Activated CD8-positive, alpha-beta memory T cell treated with anti-CD3 and anti-CD28 coated beads, Interleukin-2, amount 50 U/mL, for 4 hours (primary cell): ENCODE results near the gene KCND3.

ENCODE experiments used
- DNase-seq: peaks from one replicate; pipeline ENCODE4 v3.0.0-alpha.2; 2020

The KCND3 gene

GRCh38 chr1:111908011-111908621 is 81.4 kb downstream of the KCND3 start:
- no peak for DNase-seq

DNA sequence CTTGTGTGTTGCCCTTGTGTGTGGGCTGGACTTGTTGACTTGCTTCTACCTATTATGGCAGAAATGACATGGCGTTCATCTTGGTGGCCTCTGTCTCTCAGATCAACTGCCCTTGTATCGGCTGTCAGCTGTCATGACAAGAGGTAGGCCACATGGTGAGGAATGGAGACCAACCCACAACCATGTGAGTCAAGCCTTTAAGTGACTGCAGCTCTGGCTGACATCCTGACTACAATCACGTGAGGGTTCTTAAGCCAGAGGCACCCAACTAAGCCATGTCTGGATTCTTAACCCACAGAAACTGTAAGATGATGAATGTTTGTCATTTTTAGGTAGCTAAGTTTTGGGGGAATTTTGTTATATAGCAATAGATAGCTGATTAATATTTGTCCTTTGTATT is 82.1 kb downstream of the KCND3 start:
- no peak for DNase-seq

GRCh38 chr1:111906816-111907215 is 82.7 kb downstream of the KCND3 start:
- no peak for DNase-seq

GRCh38 chr1:111906111-111906510 is 83.4 kb downstream of the KCND3 start:
- DNase-seq = no peak

DNA sequence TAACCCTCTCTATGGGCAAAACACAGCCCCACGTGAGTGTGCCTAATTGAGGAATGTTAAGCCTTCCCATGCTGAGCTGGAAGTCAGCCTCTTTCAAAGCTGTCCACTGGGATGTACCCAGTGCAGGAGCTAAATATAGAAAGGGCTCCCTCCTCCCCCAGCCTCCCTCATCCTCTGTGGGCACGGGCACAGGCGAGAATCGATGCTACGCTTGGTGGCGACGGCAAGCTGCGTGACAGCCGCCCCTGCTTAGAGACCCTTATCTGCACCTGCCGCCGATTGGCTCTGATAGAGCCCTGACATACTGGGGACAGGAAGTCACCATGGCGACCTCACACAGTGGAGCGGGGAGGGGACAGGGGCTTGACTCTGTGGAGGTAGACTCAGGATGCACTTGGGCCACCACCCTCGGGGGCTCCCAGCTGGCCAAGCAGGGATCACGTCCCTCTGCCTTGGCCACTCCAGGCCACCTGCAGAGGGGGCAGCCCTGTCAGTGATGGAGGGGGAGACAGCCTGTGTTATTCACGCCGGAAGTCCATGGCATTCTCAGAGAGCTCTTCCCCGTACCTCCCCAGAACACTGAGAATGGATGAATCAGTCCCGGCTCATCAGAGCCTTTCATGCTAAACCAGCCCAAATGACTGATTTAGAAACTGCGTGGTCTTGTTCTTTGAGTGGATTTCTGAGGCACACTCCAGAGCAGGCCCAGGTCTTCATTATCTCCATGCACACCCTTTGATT is 84.8 kb downstream of the KCND3 start:
- DNase-seq = no peak

- no peak for DNase-seq
Observed at GRCh38 chr1:111903871-111904449, 85.5 kb downstream of the KCND3 start.

DNA sequence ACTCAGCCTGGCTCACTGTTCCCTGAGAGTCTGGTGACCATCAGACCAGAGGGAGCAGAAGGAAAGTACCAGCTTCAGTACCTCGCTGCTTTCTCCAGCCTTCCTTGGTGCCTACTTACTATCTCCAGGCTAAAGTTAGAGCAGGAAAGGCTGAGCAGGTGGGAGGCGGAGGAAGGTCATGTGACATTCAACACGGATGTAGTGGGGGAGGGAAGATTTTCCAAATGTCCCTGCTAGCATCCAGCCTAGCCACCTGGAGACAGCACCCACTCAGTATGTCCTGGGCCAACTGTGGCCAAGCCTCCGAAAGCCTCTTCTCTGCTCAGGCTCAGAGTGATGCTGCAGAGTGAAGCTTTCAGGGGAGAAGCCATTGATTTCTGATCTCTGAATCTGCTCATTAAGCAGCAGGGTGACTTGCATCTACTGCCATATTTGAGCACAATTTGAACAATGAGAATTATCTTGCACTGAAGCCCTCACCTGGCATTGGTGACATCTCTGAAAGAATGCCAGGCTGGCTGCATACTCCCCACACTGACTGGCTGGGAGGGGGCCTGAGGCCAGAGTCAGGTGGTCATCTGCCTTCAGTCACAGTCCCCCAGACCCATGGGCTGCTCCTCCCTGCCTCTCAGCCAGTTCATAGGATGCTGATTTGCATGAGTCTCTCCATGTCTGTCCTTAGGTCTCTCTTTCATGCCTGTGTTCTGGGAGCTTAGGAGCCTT is 86.2 kb downstream of the KCND3 start:
- DNase-seq = no peak

GRCh38 chr1:111895469-111895868 is 94.0 kb downstream of the KCND3 start:
- DNase-seq = no peak

DNA sequence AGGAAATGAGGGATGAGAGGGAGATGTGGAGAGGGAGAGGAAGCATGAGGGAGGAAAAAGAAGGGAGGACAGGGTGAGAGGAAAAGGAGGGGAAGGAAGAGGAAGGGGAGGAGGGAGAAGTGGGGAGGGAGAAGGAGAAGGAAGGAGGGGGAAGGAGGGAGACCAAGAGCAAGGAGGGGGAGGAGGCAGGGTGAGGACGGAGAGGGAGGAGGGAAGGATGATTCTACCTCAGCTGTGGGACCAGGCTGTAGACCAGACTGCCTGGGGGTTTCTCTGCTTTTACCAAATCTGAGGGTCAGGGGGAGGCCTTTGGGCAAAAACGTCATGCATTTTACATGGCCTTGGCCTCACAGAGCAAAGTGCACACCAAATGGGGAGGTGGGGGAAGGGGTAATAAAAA is 94.5 kb downstream of the KCND3 start:
- DNase-seq = no peak

DNA sequence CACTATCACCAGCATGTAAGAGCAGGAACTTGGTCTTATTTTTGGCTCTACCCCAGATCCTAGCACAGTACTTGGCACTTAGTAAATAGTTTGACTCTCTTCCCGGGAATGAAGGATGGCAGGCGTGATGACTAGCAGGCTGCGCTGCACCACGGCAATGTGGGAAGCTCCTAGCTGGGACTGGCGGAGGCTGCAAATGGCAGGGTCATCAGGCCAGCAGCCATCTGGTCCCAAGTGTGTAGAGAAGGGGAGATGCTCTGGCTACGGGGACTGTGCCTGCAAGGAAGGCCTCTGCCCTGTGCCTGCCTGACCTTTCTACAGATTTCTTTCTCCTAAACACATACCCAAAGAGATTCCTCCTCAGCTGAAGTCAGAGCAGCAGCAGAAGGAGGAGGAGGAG is 95.0 kb downstream of the KCND3 start:
- no peak for DNase-seq

DNA sequence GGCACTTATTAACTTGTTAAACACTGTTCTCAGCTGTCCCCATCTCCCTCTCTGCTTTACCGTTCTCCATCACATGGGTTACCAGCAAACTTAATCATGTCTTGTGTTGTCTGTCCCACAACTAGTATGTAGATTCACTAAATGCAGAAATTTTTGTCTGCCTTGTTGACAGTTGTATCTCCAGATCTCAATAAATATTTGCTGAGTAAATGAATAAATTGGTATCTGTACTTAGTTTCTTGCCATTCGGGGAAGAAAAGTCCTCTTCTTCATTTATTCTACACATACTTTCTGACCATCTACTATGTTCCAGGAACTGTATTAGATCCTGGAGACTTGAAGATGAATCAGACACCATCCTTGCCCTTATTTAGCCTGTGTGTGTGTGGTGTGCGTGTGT is 97.9 kb downstream of the KCND3 start:
- no peak for DNase-seq

GRCh38 chr1:111888740-111889376 is 100.6 kb downstream of the KCND3 start:
- DNase-seq = no peak

DNA sequence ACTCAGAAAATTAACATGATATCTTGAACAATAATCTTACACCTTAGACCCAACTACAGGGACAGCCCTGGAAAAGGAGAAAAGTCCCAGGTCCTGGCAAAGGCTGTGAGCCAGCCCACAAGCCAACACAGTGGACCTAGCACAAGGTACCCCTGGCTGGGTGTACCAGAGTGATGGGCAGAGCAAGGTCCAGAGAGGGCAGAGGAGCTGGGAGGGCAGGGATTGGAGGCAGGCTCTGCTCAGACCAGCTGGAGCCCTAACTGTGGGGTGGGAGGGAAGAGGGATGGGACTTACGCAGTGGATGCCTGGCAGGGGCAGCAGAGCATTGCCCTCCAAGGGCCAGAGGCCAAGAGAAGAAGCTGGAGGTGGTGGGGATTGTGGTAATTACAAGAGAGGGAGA is 101.6 kb downstream of the KCND3 start:
- DNase-seq = no peak

- DNase-seq = no peak
Observed at GRCh38 chr1:111887385-111887784, 102.1 kb downstream of the KCND3 start.

DNA sequence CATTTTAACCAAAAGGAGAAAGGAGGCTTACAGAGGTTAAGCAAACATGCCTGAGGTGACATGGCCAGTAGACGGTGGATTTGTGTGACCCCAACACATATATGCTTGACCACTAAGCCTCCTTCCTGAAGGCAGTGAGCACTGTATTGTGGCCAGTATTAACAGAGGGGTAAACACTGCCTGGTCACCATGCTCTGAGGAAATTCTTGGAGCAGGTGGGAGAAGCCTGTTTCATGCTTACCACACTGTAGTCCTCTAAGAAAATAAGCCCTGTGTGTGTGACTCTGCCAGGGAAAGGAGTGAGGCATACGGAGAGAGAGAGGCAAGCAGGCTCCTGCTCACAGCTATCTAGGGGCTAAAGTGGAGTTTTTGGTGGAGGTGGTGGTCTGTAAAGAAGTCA is 102.7 kb downstream of the KCND3 start:
- DNase-seq = no peak

DNA sequence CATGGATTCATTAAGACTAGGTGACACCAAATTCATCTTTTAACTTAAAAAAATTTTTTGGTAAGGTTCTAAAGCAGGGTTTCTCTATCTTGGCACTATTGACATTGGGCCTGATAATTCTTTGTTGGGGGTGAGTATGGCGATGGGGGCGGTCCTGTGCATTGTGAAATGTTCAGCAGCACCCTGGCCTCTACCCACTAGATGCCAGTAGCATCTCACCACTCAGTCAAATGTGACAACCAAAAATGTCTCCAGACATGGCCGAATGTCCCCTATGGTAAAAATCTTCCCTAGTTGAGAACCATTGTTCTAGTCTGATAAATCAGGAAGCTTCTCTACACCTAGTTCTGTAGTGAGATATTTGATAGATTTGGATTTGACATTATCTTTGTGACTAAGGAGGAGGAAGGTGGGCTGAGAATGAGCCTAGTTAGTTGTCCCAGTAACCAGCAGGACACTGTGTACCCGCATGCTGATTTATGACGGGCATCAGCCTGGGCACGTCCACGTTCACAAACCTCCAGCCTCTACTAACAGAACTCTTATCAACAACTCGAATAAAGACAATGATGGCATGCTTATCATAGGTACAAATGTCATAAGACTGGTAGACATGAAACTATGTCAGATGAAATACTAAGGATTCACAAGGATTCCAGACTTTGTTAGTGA is 104.6 kb downstream of the KCND3 start:
- no peak for DNase-seq

GRCh38 chr1:111882986-111883560 is 106.4 kb downstream of the KCND3 start:
- DNase-seq = no peak

GRCh38 chr1:111882559-111882958 is 106.9 kb downstream of the KCND3 start:
- DNase-seq = no peak

DNA sequence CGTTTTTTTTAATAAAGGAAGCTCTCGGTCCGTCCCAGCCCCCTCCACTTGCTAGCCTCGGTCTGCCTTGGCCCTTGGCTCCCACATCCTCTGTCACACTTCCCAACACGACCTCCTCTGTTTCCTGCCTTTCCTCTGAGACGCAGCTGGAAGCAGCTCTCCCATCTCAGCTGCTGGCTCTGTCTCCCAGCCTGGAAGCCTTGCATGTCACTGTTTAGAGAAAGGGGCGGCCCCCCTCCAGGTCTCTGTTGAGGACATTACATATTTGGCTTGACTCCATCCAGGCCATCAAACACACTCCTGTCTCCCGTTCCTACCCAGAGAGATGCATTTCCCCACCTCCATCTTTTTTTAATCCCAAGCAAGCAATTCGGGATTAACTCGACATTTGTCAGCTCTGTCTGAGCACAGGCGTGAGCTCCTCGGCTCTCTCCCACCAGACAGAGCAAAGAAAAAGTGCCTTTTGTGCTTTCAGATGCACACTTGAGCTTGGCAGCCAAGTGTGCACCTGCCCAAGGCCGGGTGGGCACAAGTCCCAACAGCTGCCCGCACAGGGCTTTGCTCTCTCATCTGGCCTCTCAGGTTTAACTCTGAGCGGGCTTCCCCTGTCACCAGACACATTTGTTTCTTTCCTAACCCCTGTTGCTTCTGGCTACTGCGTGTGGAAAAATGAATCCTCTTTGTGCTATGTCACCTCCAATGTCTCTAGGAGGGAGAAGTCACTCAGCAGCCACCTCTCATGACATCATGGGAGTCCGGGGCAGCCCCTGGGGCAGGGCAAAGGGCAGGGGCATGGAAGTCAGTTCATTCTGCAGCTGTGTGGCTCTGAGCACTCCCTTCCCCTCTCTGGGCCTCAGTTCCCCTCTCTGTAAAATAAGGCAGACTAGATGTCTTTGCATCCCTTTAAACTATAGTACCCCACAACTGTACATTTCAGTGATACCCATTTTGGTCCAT is 108.3 kb downstream of the KCND3 start:
- no peak for DNase-seq

DNA sequence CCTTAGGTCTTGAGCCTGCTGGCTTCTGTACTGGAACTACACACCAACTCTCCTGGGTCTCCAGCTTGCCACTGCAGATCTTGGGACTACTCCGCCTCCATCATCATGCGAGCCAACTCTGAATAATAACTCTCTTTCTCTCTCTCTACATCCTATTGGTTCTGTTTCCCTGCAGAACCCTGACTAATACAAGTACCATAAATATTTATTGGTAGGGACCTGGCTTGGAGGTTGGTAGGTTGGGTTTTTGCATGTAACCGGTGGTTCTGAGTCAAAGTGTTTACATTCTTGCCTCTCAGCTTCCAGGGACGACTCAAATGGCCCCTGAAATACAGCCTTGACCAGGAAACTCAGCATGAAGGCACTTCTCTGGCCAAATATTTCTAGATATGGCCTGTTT is 110.4 kb downstream of the KCND3 start:
- no peak for DNase-seq

DNA sequence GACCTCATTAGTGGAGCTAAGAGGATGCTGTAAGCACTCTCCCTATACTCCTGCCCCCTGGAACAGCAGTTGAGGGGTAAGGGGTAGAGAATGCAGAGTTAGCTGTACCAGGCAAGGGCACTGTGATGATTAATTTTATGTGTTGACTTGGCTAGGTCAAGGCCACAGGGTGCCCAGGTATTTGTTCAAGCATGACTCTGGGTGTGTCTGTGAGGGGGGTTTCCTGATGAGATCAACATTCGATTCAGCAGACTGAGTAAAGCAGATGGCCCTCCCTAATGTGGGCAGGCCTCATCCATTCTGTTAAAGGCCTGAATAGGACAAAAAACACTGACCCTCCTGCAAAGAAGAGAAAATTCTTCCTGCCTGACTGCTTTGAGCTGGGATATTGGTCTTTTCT is 110.8 kb downstream of the KCND3 start:
- no peak for DNase-seq
